22Rv1 (cell line): ENCODE results near the gene CABP7.

Source experiments
- H3K27ac ChIP-seq: fragments of 450-650 bp; 2 replicates; pipeline ENCODE4 v1.5.1; 2017
- CTCF ChIP-seq: fragments of 450-650 bp; IDR thresholded peaks from 2 replicates; pipeline ENCODE4 v1.5.1; 2017; ENCODE audit warnings: mild to moderate bottlenecking
- ZFX ChIP-seq: fragments of 450-650 bp; IDR thresholded peaks from 2 replicates; pipeline ENCODE4 v1.6.1; 2017; ENCODE audit warnings: antibody characterized with exemption, borderline replicate concordance

The CABP7 gene

GRCh38 chr22:29719899-29720645 lies at the start of gene CABP7:
CABP7 (plus strand) TSS chr22:29720003; CDS start chr22:29720425, 422 bp downstream.
- H3K27ac ChIP-seq, result no peak within 1 kb of the TSS
- TF ChIP-seq CTCF (no peak), ZFX (no peak)

- no peak for TF ChIP-seq CTCF
- TF ChIP-seq ZFX, result no peak
- no peak overlapping the region for H3K27ac ChIP-seq
These were observed 49.2 kb upstream of the CABP7 start for GRCh38 chr22:29670626-29671025.

- TF ChIP-seq ZFX (no peak), CTCF (no peak)
These were observed 46.3 kb upstream of the CABP7 start for GRCh38 chr22:29673361-29674066.

GRCh38 chr22:29674121-29674520 lies 45.7 kb upstream of the CABP7 start:
- no peak for TF ChIP-seq CTCF
- TF ChIP-seq ZFX, result no peak

More at GRCh38 chr22:29673361-29674066, 46.3 kb upstream of the CABP7 start:
- no peak overlapping the region for H3K27ac ChIP-seq

GRCh38 chr22:29679316-29679715 lies 40.5 kb upstream of the CABP7 start:
- TF ChIP-seq ZFX (no peak), CTCF (no peak)
- no peak overlapping the region for H3K27ac ChIP-seq

More at GRCh38 chr22:29674121-29674520, 45.7 kb upstream of the CABP7 start:
- no peak overlapping the region for H3K27ac ChIP-seq

GRCh38 chr22:29683536-29683935 lies 36.3 kb upstream of the CABP7 start:
- TF ChIP-seq ZFX (no peak), CTCF (no peak)

GRCh38 chr22:29684244-29684643 lies 35.6 kb upstream of the CABP7 start:
- no peak overlapping the region for H3K27ac ChIP-seq
- no peak for TF ChIP-seq ZFX
- no peak for TF ChIP-seq CTCF

More at GRCh38 chr22:29683536-29683935, 36.3 kb upstream of the CABP7 start:
- no peak overlapping the region for H3K27ac ChIP-seq
